Measurements from ENCODE around the gene FNBP1.

GRCh38 chr9:129914051-129914450 is 128.9 kb downstream of the FNBP1 start:
- no peak for TF ChIP-seq EZH2 (optimal IDR thresholded peaks at IDR 0.05; ENCODE audit: low read depth, low read length)
- no peak for TF ChIP-seq CTCF (IDR thresholded peaks at IDR 0.05; ENCODE audit: low read length)
